Esophagus squamous epithelium (tissue), 5 donors: ENCODE measurements around the gene SPOCK1. TPM values are rescaled to one million over a fixed set of nuclear protein-coding genes. Genes with fewer than 3 reads are reported as not detected.

ENCODE experiments used
- DNase-seq: peaks from one replicate; lab custom pipeline; 2025; lab: John Stamatoyannopoulos, UW
- H3K27ac ChIP-seq, 4 donors: fragments of 200-600 bp; sonication (generic); one replicate each; pipeline ENCODE4 v1.5.1; 2016 to 2019; ENCODE audit warnings: mild to moderate bottlenecking in 1 of 4
- H3K27me3 ChIP-seq, 4 donors: fragments of 200-600 bp; sonication (generic); 1 replicate in 3 of 4; 2 replicates in 1 of 4; pipeline versions ENCODE4 v1.5.1 to v1.6.0; 2017 to 2021; ENCODE audit warnings: antibody characterized with exemption in 1 of 4
- H3K36me3 ChIP-seq, 3 donors: fragments of 200-600 bp; sonication (generic); one replicate each; pipeline ENCODE4 v1.5.1; 2016 to 2019
- H3K4me1 ChIP-seq, 3 donors: fragments of 200-600 bp; sonication (generic); one replicate each; pipeline ENCODE4 v1.5.1; 2017 to 2019
- H3K4me3 ChIP-seq, 4 donors: fragments of 200-600 bp; sonication (generic); 1 replicate in 3 of 4; 2 replicates in 1 of 4; pipeline ENCODE4 v1.5.1; 2016 to 2019; ENCODE audit warnings: mild to moderate bottlenecking in 2 of 4, moderate library complexity in 1 of 4
- H3K9me3 ChIP-seq, 3 donors: fragments of 200-600 bp; sonication (generic); one replicate each; pipeline ENCODE4 v1.5.1; 2016 to 2019
- CTCF ChIP-seq, 6 experiments: fragments of 450-650 bp in 4 of 6; fragments of 200-600 bp in 2 of 6; sonication (generic) in 2 of 6; IDR thresholded peaks; one replicate each; pipeline ENCODE4 v1.5.1; 2016 to 2019; ENCODE audit warnings: antibody characterized with exemption in 6 of 6, mild to moderate bottlenecking in 4 of 6, moderate library complexity in 4 of 6
- POLR2A ChIP-seq, 4 donors: fragments of 450-650 bp; IDR thresholded peaks; one replicate each; pipeline ENCODE4 v1.6.1; 2017; ENCODE audit warnings: antibody characterized with exemption in 4 of 4, mild to moderate bottlenecking in 4 of 4, moderate library complexity in 3 of 4
- WGBS, 2 donors: methylation state at CpG; one replicate each; pipeline ENCODE4 v1.1.5; 2018; 5-methylcytosine and 5-hydroxymethylcytosine counted together
- intact Hi-C: fragments of 100-400 bp; cut with DNase I; formaldehyde crosslinking; loops from one replicate; pipeline ENCODE4 v1.15.0; 2022
- total RNA-seq, 4 donors: library from RNA; depleted of rRNA; stranded (reverse); fragments of >200 nt; gene quantifications; one replicate each; pipeline ENCODE4 v1.1.0, GENCODE V29; 2016
- donor health status: DM: yes; HTN: yes; CAD: no.

SPOCK1 gene
- total RNA-seq, 4 donors from 2014 or later: 0.99 to 21.9 (median 8.1) TPM

- no peaks in the 10 kb centered on the region for H3K4me1 ChIP-seq
- WGBS, 2 donors: 76 to 79% methylated on average over 3 of the region's 3 CpGs
- no peak overlapping the region for H3K4me3 ChIP-seq
- TF ChIP-seq POLR2A (IDR thresholded peaks at IDR 0.05) (no peak), CTCF (IDR thresholded peaks at IDR 0.05) (no peak)
- intact Hi-C loops: no loop called here
- peaks cover 0 to 4% (median 0%) of the 10 kb centered on the region in 4 donors for H3K27me3 ChIP-seq
- no peak for DNase-seq
- H3K9me3 ChIP-seq: no peaks in the 10 kb centered on the region
- no peaks in the 10 kb centered on the region for H3K36me3 ChIP-seq
- no peak overlapping the region for H3K27ac ChIP-seq
Observed at GRCh38 chr5:137450759-137451158, 48.4 kb downstream of the SPOCK1 start.

DNA sequence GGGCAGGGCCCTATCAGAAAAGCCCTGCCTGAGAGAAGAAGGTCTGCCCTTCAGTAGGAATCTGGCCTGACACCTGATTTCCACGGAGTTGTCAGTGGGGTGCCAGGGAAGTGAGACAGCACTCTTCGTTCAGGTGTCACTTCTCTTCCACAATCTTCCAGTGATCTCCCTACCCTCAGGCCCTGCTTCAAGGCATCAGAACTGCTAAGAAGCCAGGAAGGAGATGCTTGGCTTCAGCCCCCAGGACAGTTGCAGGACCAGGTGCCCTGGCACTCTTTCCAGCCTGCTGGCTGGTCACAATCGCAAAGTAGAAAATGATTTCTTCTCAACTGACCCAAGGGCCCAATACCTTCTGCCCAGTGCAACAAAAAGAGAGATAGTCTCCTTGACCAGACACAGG, 50.3 kb downstream of the SPOCK1 start:
- Histone ChIP-seq H3K27me3 (peaks cover 0 to 4% (median 0%) of the 10 kb centered on the region in 4 donors), H3K4me1 (no peaks in the 10 kb centered on the region), H3K27ac (no peak overlapping the region), H3K36me3 (no peaks in the 10 kb centered on the region), H3K4me3 (no peak overlapping the region), H3K9me3 (no peaks in the 10 kb centered on the region)
- 44 to 67% methylated on average over 2 to 3 of the region's 3 CpGs for WGBS, 2 donors
- no peak for TF ChIP-seq POLR2A (IDR thresholded peaks at IDR 0.05)
- intact Hi-C loops: no loop called here
- DNase-seq: no peak

- intact Hi-C loops: no loop called here
- H3K4me1 ChIP-seq: no peaks in the 10 kb centered on the region
- H3K4me3 ChIP-seq: no peak overlapping the region
- no peak for DNase-seq
- no peaks in the 10 kb centered on the region for H3K9me3 ChIP-seq
- TF ChIP-seq CTCF (IDR thresholded peaks at IDR 0.05): no peak
- no peak for TF ChIP-seq POLR2A (IDR thresholded peaks at IDR 0.05)
- no peak overlapping the region for H3K27ac ChIP-seq
- WGBS, 2 donors: 59 to 61% methylated on average over 4 of the region's 4 CpGs
- no peaks in the 10 kb centered on the region for H3K36me3 ChIP-seq
- H3K27me3 ChIP-seq: peaks cover 0 to 4% (median 0%) of the 10 kb centered on the region in 4 donors
Observed at GRCh38 chr5:137446615-137447014, 52.5 kb downstream of the SPOCK1 start.

DNA sequence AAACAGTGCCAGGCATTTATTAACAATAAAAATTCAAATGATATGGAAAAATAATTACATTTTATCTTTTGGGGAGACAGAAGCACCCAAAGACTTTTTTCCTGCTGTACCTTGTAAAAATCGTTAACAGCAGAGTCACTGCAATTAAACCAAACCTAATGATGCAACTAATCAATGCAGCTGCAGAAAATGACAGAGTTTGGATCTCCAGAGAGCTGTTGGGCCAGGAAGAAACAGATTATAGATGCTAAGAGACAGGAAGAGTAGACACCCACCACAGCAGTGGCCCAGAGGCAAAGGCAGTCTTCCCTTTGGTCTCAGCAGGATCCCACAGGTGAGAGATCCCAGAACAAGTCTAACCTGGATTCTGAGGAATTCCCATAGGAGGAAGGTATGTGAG, 53.0 kb downstream of the SPOCK1 start:
- peaks cover 0 to 4% (median 0%) of the 10 kb centered on the region in 4 donors for H3K27me3 ChIP-seq
- no peak overlapping the region for H3K4me3 ChIP-seq
- H3K4me1 ChIP-seq: no peaks in the 10 kb centered on the region
- H3K36me3 ChIP-seq: no peaks in the 10 kb centered on the region
- TF ChIP-seq POLR2A (IDR thresholded peaks at IDR 0.05): no peak
- TF ChIP-seq CTCF (IDR thresholded peaks at IDR 0.05): no peak
- H3K27ac ChIP-seq: no peak overlapping the region
- 56 to 57% methylated on average over 1 of the region's 1 CpG for WGBS, 2 donors
- intact Hi-C loops: no loop called here
- DNase-seq: no peak
- H3K9me3 ChIP-seq: no peaks in the 10 kb centered on the region

DNA sequence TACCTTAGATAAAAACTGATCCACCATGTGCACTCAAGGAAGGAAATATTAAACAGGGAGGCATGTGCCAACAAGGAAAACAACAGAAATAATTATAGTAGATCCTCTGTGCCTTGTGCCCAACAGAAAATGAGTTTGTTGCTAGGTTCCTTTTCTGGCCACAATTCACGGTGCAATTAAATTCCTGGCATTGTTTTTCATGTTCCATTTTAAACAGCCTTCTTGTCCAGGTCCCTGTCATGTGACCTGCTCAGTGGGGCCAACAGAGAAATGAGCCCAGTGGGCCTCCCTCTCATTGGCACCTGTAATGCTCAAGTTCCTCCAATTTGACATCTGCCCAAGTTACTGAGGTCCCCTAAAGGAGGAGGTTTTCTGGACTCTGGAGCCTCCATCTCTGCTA, 56.5 kb downstream of the SPOCK1 start:
- Histone ChIP-seq H3K27me3 (no peaks in the 10 kb centered on the region), H3K4me1 (no peaks in the 10 kb centered on the region), H3K4me3 (no peak overlapping the region), H3K36me3 (no peaks in the 10 kb centered on the region), H3K9me3 (no peaks in the 10 kb centered on the region), H3K27ac (no peak overlapping the region)
- DNase-seq: no peak
- WGBS, 2 donors: 25 to 26% methylated on average over 1 of the region's 1 CpG
- intact Hi-C loops: no loop called here
- no peak for TF ChIP-seq CTCF (IDR thresholded peaks at IDR 0.05)
- TF ChIP-seq POLR2A (IDR thresholded peaks at IDR 0.05): no peak

GRCh38 chr5:137441476-137441875, 57.6 kb downstream of the SPOCK1 start:
- no peaks in the 10 kb centered on the region for H3K4me1 ChIP-seq
- no peak overlapping the region for H3K27ac ChIP-seq
- no peaks in the 10 kb centered on the region for H3K36me3 ChIP-seq
- no peak for TF ChIP-seq CTCF (IDR thresholded peaks at IDR 0.05)
- no peak for TF ChIP-seq POLR2A (IDR thresholded peaks at IDR 0.05)
- DNase-seq: no peak
- 90% methylated on average over 1 to 2 of the region's 2 CpGs for WGBS, 2 donors
- no peak overlapping the region for H3K4me3 ChIP-seq
- intact Hi-C loops: no loop called here
- H3K9me3 ChIP-seq: no peaks in the 10 kb centered on the region
- H3K27me3 ChIP-seq: no peaks in the 10 kb centered on the region
